HAP-1 (cell line): ENCODE results near the gene FAS.
A peak's percentile ranks its signal among the peaks of the same experiment; 100 is the strongest.

Source experiments
- DNase-seq, 2 experiments: peaks; one replicate each; pipeline ENCODE4 v3.0.0-alpha.2; 2016 to 2020; ENCODE audit warnings: low spot score in 2 of 2
- H3K27me3 ChIP-seq: fragments of 250-450 bp; sonication (Bioruptor Pico); 2 replicates; pipeline ENCODE4 v1.5.1; 2020; ENCODE audit warnings: low read depth, mild to moderate bottlenecking, moderate library complexity
- H3K36me3 ChIP-seq: fragments of 250-450 bp; sonication (Bioruptor Pico); replicated peaks from 2 replicates; pipeline ENCODE4 v1.5.1; 2020; ENCODE audit warnings: mild to moderate bottlenecking
- H3K4me1 ChIP-seq: fragments of 250-450 bp; sonication (Bioruptor Pico); 2 replicates; pipeline ENCODE4 v1.5.1; 2020; ENCODE audit warnings: mild to moderate bottlenecking
- H3K4me3 ChIP-seq: fragments of 250-450 bp; sonication (Bioruptor Pico); 2 replicates; pipeline ENCODE4 v1.5.1; 2020; ENCODE audit warnings: mild to moderate bottlenecking, moderate library complexity
- H3K9me3 ChIP-seq: fragments of 250-450 bp; sonication (Bioruptor Pico); 2 replicates; pipeline ENCODE4 v1.5.1; 2020; ENCODE audit warnings: mild to moderate bottlenecking, moderate library complexity
- in situ Hi-C: fragments of 300-500 bp; cut with MboI; formaldehyde crosslinking; loops from 3 replicates; pipeline ENCODE4 v1.14.3; 2020; ENCODE audit warnings: low sequenced_read_pairs, inconsistent platforms, mixed read lengths

Gene FAS

GRCh38 chr10:88979603-88980002, 11.0 kb upstream of the FAS start:
- Histone ChIP-seq H3K4me3 (no peak overlapping the region), H3K27me3 (no peaks in the 10 kb centered on the region), H3K36me3 (no peaks in the 10 kb centered on the region), H3K9me3 (no peaks in the 10 kb centered on the region), H3K4me1 (no peaks in the 10 kb centered on the region)
- in situ Hi-C loops = no loop called here
- no peak for DNase-seq

- in situ Hi-C loops = no loop called here
- Histone ChIP-seq H3K4me1 (no peaks in the 10 kb centered on the region), H3K36me3 (no peaks in the 10 kb centered on the region), H3K9me3 (no peaks in the 10 kb centered on the region), H3K27me3 (no peaks in the 10 kb centered on the region), H3K4me3 (no peak overlapping the region)
- no peak for DNase-seq
Measured at GRCh38 chr10:88980247-88980646, 10.4 kb upstream of the FAS start.

- no peak for DNase-seq
- in situ Hi-C loops = no loop called here
- Histone ChIP-seq H3K27me3 (no peaks in the 10 kb centered on the region), H3K4me1 (no peaks in the 10 kb centered on the region), H3K4me3 (no peak overlapping the region), H3K36me3 (no peaks in the 10 kb centered on the region), H3K9me3 (no peaks in the 10 kb centered on the region)
Measured at GRCh38 chr10:88980800-88981199, 9.8 kb upstream of the FAS start.

- Histone ChIP-seq H3K4me1 (no peaks in the 10 kb centered on the region), H3K4me3 (no peak overlapping the region), H3K9me3 (no peaks in the 10 kb centered on the region), H3K27me3 (no peaks in the 10 kb centered on the region), H3K36me3 (no peaks in the 10 kb centered on the region)
- in situ Hi-C loops = no loop called here
- no peak for DNase-seq
Measured at GRCh38 chr10:88981435-88981834, 9.2 kb upstream of the FAS start.

- no peak overlapping the region for H3K4me3 ChIP-seq
- H3K4me1 ChIP-seq = no peaks in the 10 kb centered on the region
- no peaks in the 10 kb centered on the region for H3K27me3 ChIP-seq
- in situ Hi-C loops = no loop called here
- H3K36me3 ChIP-seq = no peaks in the 10 kb centered on the region
- no peak for DNase-seq
- H3K9me3 ChIP-seq = no peaks in the 10 kb centered on the region
Measured at GRCh38 chr10:88982366-88982765, 8.2 kb upstream of the FAS start.

- Histone ChIP-seq H3K36me3 (no peaks in the 10 kb centered on the region), H3K4me1 (no peaks in the 10 kb centered on the region), H3K9me3 (no peaks in the 10 kb centered on the region), H3K27me3 (no peaks in the 10 kb centered on the region), H3K4me3 (no peak overlapping the region)
- no peak for DNase-seq
- in situ Hi-C loops = no loop called here
Measured at GRCh38 chr10:88983206-88983605, 7.4 kb upstream of the FAS start.

GRCh38 chr10:88983939-88984338, 6.7 kb upstream of the FAS start:
- in situ Hi-C loops = no loop called here
- DNase-seq = no peak
- H3K4me1 ChIP-seq = no peaks in the 10 kb centered on the region

GRCh38 chr10:88984525-88984924, 6.1 kb upstream of the FAS start:
- DNase-seq = no peak
- in situ Hi-C loops = no loop called here

More at GRCh38 chr10:88983939-88984338, 6.7 kb upstream of the FAS start:
- H3K4me3 ChIP-seq = no peak overlapping the region
- H3K9me3 ChIP-seq = no peaks in the 10 kb centered on the region
- H3K27me3 ChIP-seq = no peaks in the 10 kb centered on the region
- no peaks in the 10 kb centered on the region for H3K36me3 ChIP-seq

GRCh38 chr10:88986549-88987242, 3.9 kb upstream of the FAS start:
- no peak overlapping the region for H3K4me3 ChIP-seq
- peak in 1 of 2 experiments; percentile 44 for DNase-seq
- in situ Hi-C loops = no loop called here
- no peaks in the 10 kb centered on the region for H3K4me1 ChIP-seq
- H3K9me3 ChIP-seq = no peaks in the 10 kb centered on the region
- H3K36me3 ChIP-seq = no peaks in the 10 kb centered on the region
- no peaks in the 10 kb centered on the region for H3K27me3 ChIP-seq

More at GRCh38 chr10:88984525-88984924, 6.1 kb upstream of the FAS start:
- H3K4me3 ChIP-seq = no peak overlapping the region
- H3K9me3 ChIP-seq = no peaks in the 10 kb centered on the region
- no peaks in the 10 kb centered on the region for H3K4me1 ChIP-seq
- H3K36me3 ChIP-seq = no peaks in the 10 kb centered on the region
- no peaks in the 10 kb centered on the region for H3K27me3 ChIP-seq

GRCh38 chr10:88987243-88987725, 3.3 kb upstream of the FAS start:
- Histone ChIP-seq H3K27me3 (no peaks in the 10 kb centered on the region), H3K9me3 (no peaks in the 10 kb centered on the region), H3K4me1 (peaks cover 4% of the 10 kb centered on the region; the same call in 1 of the 2 replicates), H3K4me3 (no peak overlapping the region), H3K36me3 (no peaks in the 10 kb centered on the region)
- in situ Hi-C loops = no loop called here
- DNase-seq = no peak

- Histone ChIP-seq H3K4me3 (no peak overlapping the region), H3K36me3 (no peaks in the 10 kb centered on the region), H3K27me3 (no peaks in the 10 kb centered on the region), H3K9me3 (no peaks in the 10 kb centered on the region), H3K4me1 (peaks cover 4% of the 10 kb centered on the region; the same call in 1 of the 2 replicates)
- DNase-seq = no peak
- in situ Hi-C loops = no loop called here
Measured at GRCh38 chr10:88987840-88988239, 2.8 kb upstream of the FAS start.

GRCh38 chr10:88989423-88989822, 1.2 kb upstream of the FAS start:
- no peaks in the 10 kb centered on the region for H3K27me3 ChIP-seq
- no peaks in the 10 kb centered on the region for H3K36me3 ChIP-seq
- no peak overlapping the region for H3K4me3 ChIP-seq
- H3K9me3 ChIP-seq = no peaks in the 10 kb centered on the region
- in situ Hi-C loops = no loop called here
- peaks cover 7% of the 10 kb centered on the region for H3K4me1 ChIP-seq
- DNase-seq = no peak

- no peaks in the 10 kb centered on the region for H3K36me3 ChIP-seq
- H3K27me3 ChIP-seq = no peaks in the 10 kb centered on the region
- peak overlapping the region; percentile 60 for H3K4me3 ChIP-seq
- no peaks in the 10 kb centered on the region for H3K9me3 ChIP-seq
- in situ Hi-C loops = no loop called here
- no peak for DNase-seq
- H3K4me1 ChIP-seq = peaks cover 7% of the 10 kb centered on the region
Measured at GRCh38 chr10:88989824-88990383, 694 bp upstream of the FAS start.

GRCh38 chr10:88991161-88991898, 732 bp downstream of the FAS start:
- Histone ChIP-seq H3K4me1 (peaks cover 7% of the 10 kb centered on the region), H3K27me3 (no peaks in the 10 kb centered on the region), H3K36me3 (no peaks in the 10 kb centered on the region), H3K4me3 (peak overlapping the region; percentile 60), H3K9me3 (no peaks in the 10 kb centered on the region)
- in situ Hi-C loops = no loop called here
- peak; percentile 50 to 67 for DNase-seq
